ENCODE measurements around the gene ZNF81. TPM values are rescaled to one million over a fixed set of nuclear protein-coding genes. Genes with fewer than 3 reads are reported as not detected.
"Not testable (repeated sequence)": the region's sequence is repeated elsewhere in the genome, so short reads cannot be mapped to it uniquely, and the experiment has no call there.

The ZNF81 gene
- total and polyA plus RNA-seq, 2 experiments from 2014 or later: 6.1 to 8.9 TPM

GRCh38 chrX:47849778-47850177 is 13.1 kb downstream of the ZNF81 start:
- Mint-ChIP-seq H3K4me3 (no peak overlapping the region), H3K9me3 (no peaks in the 10 kb centered on the region), H3K36me3 (ENCODE audit: low read depth) (peaks cover 13% of the 10 kb centered on the region), H3K4me1 (no peaks in the 10 kb centered on the region), H3K27ac (no peak overlapping the region), H3K27me3 (ENCODE audit: insufficient read depth, low read depth, poor library complexity) (no peaks in the 10 kb centered on the region)
- H3F3A ChIP-seq (replicated peaks; ENCODE audit: low read depth): no peaks in the 10 kb centered on the region
- H3K27ac ChIP-seq (ENCODE audit: low read depth): no peak overlapping the region
- TF ChIP-seq EZH2 (IDR thresholded peaks at IDR 0.05; ENCODE audit: low read depth, unreplicated experiment) (no peak), CTCF (conservative IDR thresholded peaks at IDR 0.05; ENCODE audit: low read depth in 2 of 2) (no peak), ZNF114 (CRISPR knock-in tag; IDR thresholded peaks at IDR 0.05) (no peak), ETS1 (IDR thresholded peaks at IDR 0.05) (no peak), JUNB (IDR thresholded peaks at IDR 0.05; ENCODE audit: unreplicated experiment) (no peak), POLR2AphosphoS5 (IDR thresholded peaks at IDR 0.05; ENCODE audit: low read depth) (no peak), NANOG (IDR thresholded peaks at IDR 0.05; ENCODE audit: borderline replicate concordance) (no peak), ZNF331 (CRISPR knock-in tag; IDR thresholded peaks at IDR 0.05; ENCODE audit: low read depth) (no peak), ZNF462 (CRISPR knock-in tag; IDR thresholded peaks at IDR 0.05) (no peak), STAT1 (IDR thresholded peaks at IDR 0.05; ENCODE audit: unreplicated experiment) (no peak), CREB1 (CRISPR knock-in tag; IDR thresholded peaks at IDR 0.05; ENCODE audit: low read depth) (no peak)
- no peak overlapping the region for H3K4me2 ChIP-seq
- H3K79me2 ChIP-seq (replicated peaks; ENCODE audit: insufficient read depth): no peaks in the 10 kb centered on the region
- DNase-seq (ENCODE audit: low spot score): no peak
- H2AFZ ChIP-seq: no peak overlapping the region
- H4K20me1 ChIP-seq (replicated peaks; ENCODE audit: insufficient read depth): no peaks in the 10 kb centered on the region
- H3K4me1 ChIP-seq (ENCODE audit: insufficient read depth): no peaks in the 10 kb centered on the region
- no peak overlapping the region for H3K4me3 ChIP-seq
- no peaks in the 10 kb centered on the region for H3K9me2 ChIP-seq (ENCODE audit: insufficient read depth)
- no peaks in the 10 kb centered on the region for H3K27me3 ChIP-seq (ENCODE audit: insufficient read depth)
- ATAC-seq: no peak
- H3K36me3 ChIP-seq (ENCODE audit: insufficient read depth): no peaks in the 10 kb centered on the region

- not testable (repeated sequence) for H3K4me3 Mint-ChIP-seq; H3F3A ChIP-seq (replicated peaks; ENCODE audit: low read depth); H3K9me3 Mint-ChIP-seq
These were observed 13.7 kb downstream of the ZNF81 start for GRCh38 chrX:47850389-47850788.

More at GRCh38 chrX:47850389-47850788, 13.7 kb downstream of the ZNF81 start:
- not testable (repeated sequence) for H3K4me2 ChIP-seq; H3K4me3 ChIP-seq; H3K27ac Mint-ChIP-seq; H3K27ac ChIP-seq (ENCODE audit: low read depth); H2AFZ ChIP-seq; H3K27me3 Mint-ChIP-seq (ENCODE audit: insufficient read depth, low read depth, poor library complexity); H3K9me2 ChIP-seq (ENCODE audit: insufficient read depth); H3K27me3 ChIP-seq (ENCODE audit: insufficient read depth); ATAC-seq; DNase-seq (ENCODE audit: low spot score); H3K79me2 ChIP-seq (replicated peaks; ENCODE audit: insufficient read depth); H3K4me1 Mint-ChIP-seq; H3K4me1 ChIP-seq (ENCODE audit: insufficient read depth); H4K20me1 ChIP-seq (replicated peaks; ENCODE audit: insufficient read depth); H3K36me3 ChIP-seq (ENCODE audit: insufficient read depth)
- peaks cover 13% of the 10 kb centered on the region for H3K36me3 Mint-ChIP-seq (ENCODE audit: low read depth)

Measured in GM23338 (cell line).